Sciatic nerve (tissue), 2 donors: ENCODE measurements around the gene CLDN25. TPM values are rescaled to one million over a fixed set of nuclear protein-coding genes. Genes with fewer than 3 reads are reported as not detected.
A peak's percentile ranks its signal among the peaks of the same experiment; 100 is the strongest.
"Not testable (repeated sequence)": the region's sequence is repeated elsewhere in the genome, so short reads cannot be mapped to it uniquely, and the experiment has no call there.

Experiments used
- ATAC-seq: fragments of 200-7000 bp; cut with Tn5 transposase; one replicate; pipeline ENCODE4 v1.9.1; 2020; ENCODE audit warnings: mild to moderate bottlenecking, moderate library complexity
- DNase-seq: peaks from one replicate; pipeline ENCODE4 v3.0.0-alpha.2; 2020; ENCODE audit warnings: low spot score
- intact Hi-C: fragments of 100-400 bp; cut with DNase I; formaldehyde crosslinking; loops from one replicate; pipeline ENCODE4 v1.14.2; 2022
- total RNA-seq: library from RNA; stranded (reverse); fragmentation: NEBNext Ultra II Directional; extraction: Animal tissue kit (Norgen Biotek cat#: 25700); gene quantifications from one replicate; pipeline ENCODE4 v1.2.1, GENCODE V29; 2021
- donor health status: DM: no; HTN: no; CAD: no.
- donor health status: DM: no; HTN: no; CAD: no.

The CLDN25 gene
- total RNA-seq, result not detected

GRCh38 chr11:113779496-113779895, at the start of gene CLDN25:
TSS of gene CLDN25 (plus strand) at chr11:113779796. CDS start at chr11:113779796, 0 bp downstream.
- ATAC-seq, result no peak
- intact Hi-C loops, result no loop called here
- DNase-seq, result no peak

GRCh38 chr11:113730887-113731726, 48.5 kb upstream of the CLDN25 start:
- peak; percentile 80 for ATAC-seq
- intact Hi-C loops, result no loop called here

GRCh38 chr11:113732092-113732491, 47.5 kb upstream of the CLDN25 start:
- ATAC-seq, result no peak
- intact Hi-C loops, result no loop called here
- DNase-seq, result no peak

More at GRCh38 chr11:113730887-113731726, 48.5 kb upstream of the CLDN25 start:
- no peak for DNase-seq

GRCh38 chr11:113736323-113736722, 43.3 kb upstream of the CLDN25 start:
- intact Hi-C loops, result no loop called here
- no peak for ATAC-seq
- DNase-seq, result no peak

GRCh38 chr11:113752932-113753331, 26.7 kb upstream of the CLDN25 start:
- DNase-seq (no peak), ATAC-seq (no peak)
- intact Hi-C loops, result no loop called here

GRCh38 chr11:113760241-113760640, 19.4 kb upstream of the CLDN25 start:
- ATAC-seq, result no peak
- DNase-seq, result no peak
- intact Hi-C loops, result no loop called here

- DNase-seq, ATAC-seq, intact Hi-C loops: not testable (repeated sequence)
Measured at GRCh38 chr11:113763040-113763439, 16.6 kb upstream of the CLDN25 start.

- ATAC-seq (no peak), DNase-seq (no peak)
- intact Hi-C loops, result no loop called here
Measured at GRCh38 chr11:113764527-113765219, 14.9 kb upstream of the CLDN25 start.

GRCh38 chr11:113771964-113772363, 7.6 kb upstream of the CLDN25 start:
- intact Hi-C loops, result no loop called here
- DNase-seq, result no peak
- no peak for ATAC-seq

- ATAC-seq (no peak), DNase-seq (no peak)
- intact Hi-C loops, result no loop called here
Measured at GRCh38 chr11:113773092-113773415, 6.5 kb upstream of the CLDN25 start.

- peak; percentile 99 for DNase-seq
- intact Hi-C loops, result no loop called here
- ATAC-seq, result peak; percentile 99
Measured at GRCh38 chr11:113773416-113774173, 6.0 kb upstream of the CLDN25 start, which contains the start of gene ZW10. TSS of gene ZW10 (minus strand) at chr11:113773692. CDS start at chr11:113773666, 26 bp downstream.

- no peak for ATAC-seq
- no peak for DNase-seq
- intact Hi-C loops, result no loop called here
Measured at GRCh38 chr11:113774174-113774503, 5.5 kb upstream of the CLDN25 start.

GRCh38 chr11:113778111-113778910, 1.3 kb upstream of the CLDN25 start:
- intact Hi-C loops, result no loop called here
- ATAC-seq (no peak), DNase-seq (no peak)

- no peak for ATAC-seq
- intact Hi-C loops, result no loop called here
Measured at GRCh38 chr11:113781682-113782081, 2.1 kb downstream of the CLDN25 start.

GRCh38 chr11:113782134-113782533, 2.5 kb downstream of the CLDN25 start:
- no peak for ATAC-seq
- DNase-seq, result no peak
- intact Hi-C loops, result no loop called here

More at GRCh38 chr11:113781682-113782081, 2.1 kb downstream of the CLDN25 start:
- DNase-seq, result no peak

- intact Hi-C loops, result not testable (repeated sequence)
Measured at GRCh38 chr11:113789016-113789415, 9.4 kb downstream of the CLDN25 start.

GRCh38 chr11:113789675-113790320, 10.2 kb downstream of the CLDN25 start:
- DNase-seq (no peak), ATAC-seq (no peak)
- intact Hi-C loops, result no loop called here

More at GRCh38 chr11:113789016-113789415, 9.4 kb downstream of the CLDN25 start:
- not testable (repeated sequence) for ATAC-seq, DNase-seq

GRCh38 chr11:113796663-113797259, 17.2 kb downstream of the CLDN25 start:
- peak; percentile 75 for ATAC-seq
- intact Hi-C loops, result no loop called here
- DNase-seq, result no peak
